Loucy (cell line): ENCODE measurements around the gene RRAGB.
"Not testable (repeated sequence)": the region's sequence is repeated elsewhere in the genome, so short reads cannot be mapped to it uniquely, and the experiment has no call there.

Experiments
- H2AFZ ChIP-seq: fragments of 200-600 bp; sonication (generic); 2 replicates; pipeline ENCODE4 v1.6.0; 2016; ENCODE audit warnings: antibody characterized with exemption, mild to moderate bottlenecking, low read length, moderate library complexity
- H3F3A ChIP-seq: fragments of 200-600 bp; 2 replicates; pipeline ENCODE4 v1.6.0; 2016; ENCODE audit warnings: antibody characterized with exemption, low read depth, mild to moderate bottlenecking
- H3K27me3 ChIP-seq: fragments of 200-600 bp; sonication (generic); 2 replicates; pipeline ENCODE4 v1.6.1; 2014; ENCODE audit warnings: low read length, mild to moderate bottlenecking; ENCODE audit not compliant: insufficient read depth, poor library complexity, severe bottlenecking
- H3K36me3 ChIP-seq: fragments of 200-600 bp; sonication (generic); 2 replicates; pipeline ENCODE4 v1.6.1; 2016; ENCODE audit warnings: low read length; ENCODE audit not compliant: insufficient read depth
- H3K4me1 ChIP-seq: fragments of 200-600 bp; sonication (generic); 2 replicates; pipeline ENCODE4 v1.5.1; 2014; ENCODE audit warnings: low read length, mild to moderate bottlenecking; ENCODE audit not compliant: insufficient read depth, poor library complexity, severe bottlenecking
- H3K4me2 ChIP-seq: fragments of 200-600 bp; sonication (generic); 2 replicates; pipeline ENCODE4 v1.6.0; 2014; ENCODE audit warnings: antibody characterized with exemption, low read length, low read depth, mild to moderate bottlenecking; ENCODE audit not compliant: poor library complexity, severe bottlenecking
- H3K4me3 ChIP-seq: fragments of 200-600 bp; sonication (generic); 2 replicates; pipeline ENCODE4 v1.5.1; 2014; ENCODE audit warnings: low read length, mild to moderate bottlenecking, mixed read lengths; ENCODE audit not compliant: poor library complexity, severe bottlenecking
- H3K79me2 ChIP-seq: fragments of 200-600 bp; sonication (generic); 2 replicates; pipeline ENCODE4 v1.6.1; 2014; ENCODE audit warnings: low read length; ENCODE audit not compliant: insufficient read depth
- H3K9ac ChIP-seq: fragments of 200-600 bp; sonication (generic); 2 replicates; pipeline ENCODE4 v1.6.0; 2014; ENCODE audit warnings: mild to moderate bottlenecking, low read depth, low read length, moderate library complexity; ENCODE audit not compliant: poor library complexity, severe bottlenecking
- H3K9me2 ChIP-seq: fragments of 200-600 bp; sonication (generic); replicated peaks from 2 replicates; pipeline ENCODE4 v1.6.1; 2016; ENCODE audit warnings: low read depth, low read length, mixed read lengths
- H3K9me3 ChIP-seq: fragments of 200-600 bp; sonication (generic); 2 replicates; pipeline ENCODE4 v1.6.1; 2014; ENCODE audit warnings: mild to moderate bottlenecking, antibody characterized with exemption, low read length, low read depth; ENCODE audit not compliant: insufficient read depth
- H4K20me1 ChIP-seq: fragments of 200-600 bp; sonication (generic); 2 replicates; pipeline ENCODE4 v1.6.0; 2014; ENCODE audit warnings: antibody characterized with exemption, low read length, mild to moderate bottlenecking; ENCODE audit not compliant: insufficient read depth, poor library complexity, severe bottlenecking
- EZH2phosphoT487 ChIP-seq: fragments of 200-600 bp; IDR thresholded peaks from 2 replicates; pipeline ENCODE4 v1.6.1; 2018; ENCODE audit warnings: antibody characterized with exemption, mild to moderate bottlenecking, moderate library complexity, borderline replicate concordance
- TF ChIP-seq, protein P1 (sequence below): fragments of 200-600 bp; sonication (generic); conservative IDR thresholded peaks from 2 replicates; pipeline ENCODE4 v1.5.1; 2014; ENCODE audit warnings: mild to moderate bottlenecking, antibody characterized with exemption, low read length

The RRAGB gene

DNA sequence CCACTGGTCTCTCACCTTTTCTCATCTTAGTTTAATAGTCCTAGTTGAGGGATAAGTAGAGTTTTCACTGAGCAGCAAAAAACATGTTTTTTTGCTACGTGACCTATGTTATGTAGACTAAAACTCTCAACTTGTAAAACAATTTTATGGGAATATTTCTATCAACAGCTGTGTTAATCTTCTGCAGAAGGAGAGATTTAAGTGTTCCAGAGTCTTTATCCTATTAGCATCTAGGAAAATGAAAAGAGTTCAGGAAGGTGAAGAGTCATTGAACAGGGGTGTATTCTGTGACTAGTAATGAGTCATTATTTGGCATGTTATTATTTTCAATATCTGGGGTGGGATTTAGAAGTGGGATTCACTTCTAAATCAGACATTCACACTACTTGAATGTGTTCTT is 41.9 kb downstream of the RRAGB start:
- Histone ChIP-seq H3K9ac (no peak overlapping the region), H3K79me2 (no peaks in the 10 kb centered on the region), H3K27me3 (no peaks in the 10 kb centered on the region), H3K4me3 (no peak overlapping the region), H3K36me3 (peaks cover 14% of the 10 kb centered on the region; the same call in 1 of the 2 replicates), H4K20me1 (no peaks in the 10 kb centered on the region), H3K4me2 (no peak overlapping the region), H2AFZ (no peak overlapping the region), H3F3A (no peaks in the 10 kb centered on the region), H3K9me2 (no peaks in the 10 kb centered on the region), H3K9me3 (no peaks in the 10 kb centered on the region), H3K4me1 (no peaks in the 10 kb centered on the region)
- TF ChIP-seq, protein P1, sequence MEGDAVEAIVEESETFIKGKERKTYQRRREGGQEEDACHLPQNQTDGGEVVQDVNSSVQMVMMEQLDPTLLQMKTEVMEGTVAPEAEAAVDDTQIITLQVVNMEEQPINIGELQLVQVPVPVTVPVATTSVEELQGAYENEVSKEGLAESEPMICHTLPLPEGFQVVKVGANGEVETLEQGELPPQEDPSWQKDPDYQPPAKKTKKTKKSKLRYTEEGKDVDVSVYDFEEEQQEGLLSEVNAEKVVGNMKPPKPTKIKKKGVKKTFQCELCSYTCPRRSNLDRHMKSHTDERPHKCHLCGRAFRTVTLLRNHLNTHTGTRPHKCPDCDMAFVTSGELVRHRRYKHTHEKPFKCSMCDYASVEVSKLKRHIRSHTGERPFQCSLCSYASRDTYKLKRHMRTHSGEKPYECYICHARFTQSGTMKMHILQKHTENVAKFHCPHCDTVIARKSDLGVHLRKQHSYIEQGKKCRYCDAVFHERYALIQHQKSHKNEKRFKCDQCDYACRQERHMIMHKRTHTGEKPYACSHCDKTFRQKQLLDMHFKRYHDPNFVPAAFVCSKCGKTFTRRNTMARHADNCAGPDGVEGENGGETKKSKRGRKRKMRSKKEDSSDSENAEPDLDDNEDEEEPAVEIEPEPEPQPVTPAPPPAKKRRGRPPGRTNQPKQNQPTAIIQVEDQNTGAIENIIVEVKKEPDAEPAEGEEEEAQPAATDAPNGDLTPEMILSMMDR = no peak
- no peak for TF ChIP-seq EZH2phosphoT487

DNA sequence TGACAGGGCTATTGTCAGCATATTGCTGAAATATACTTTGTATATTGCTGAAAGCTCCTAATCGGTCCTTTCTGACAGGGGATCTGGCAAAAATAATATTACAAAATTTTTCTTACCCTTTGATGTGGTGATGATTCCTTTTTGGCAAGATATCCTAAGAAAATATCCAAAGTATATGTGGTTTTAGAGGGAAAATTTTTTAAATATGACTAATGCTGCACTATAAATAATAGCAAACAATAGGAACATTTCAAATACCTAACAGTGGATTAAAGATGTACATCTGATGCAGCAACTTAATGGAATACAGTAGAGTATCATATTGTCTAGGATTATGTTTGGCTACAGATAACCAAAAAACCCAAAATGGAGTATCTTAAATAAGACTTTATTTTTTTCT is 49.6 kb downstream of the RRAGB start:
- Histone ChIP-seq H3K36me3 (no peaks in the 10 kb centered on the region), H4K20me1 (no peaks in the 10 kb centered on the region), H3K9me2 (no peaks in the 10 kb centered on the region), H2AFZ (no peak overlapping the region), H3K79me2 (no peaks in the 10 kb centered on the region), H3K4me2 (no peak overlapping the region), H3K9me3 (no peaks in the 10 kb centered on the region), H3F3A (no peaks in the 10 kb centered on the region), H3K4me1 (no peaks in the 10 kb centered on the region), H3K27me3 (no peaks in the 10 kb centered on the region), H3K9ac (no peak overlapping the region), H3K4me3 (no peak overlapping the region)
- TF ChIP-seq, protein P1 = no peak
- TF ChIP-seq EZH2phosphoT487 = no peak

DNA sequence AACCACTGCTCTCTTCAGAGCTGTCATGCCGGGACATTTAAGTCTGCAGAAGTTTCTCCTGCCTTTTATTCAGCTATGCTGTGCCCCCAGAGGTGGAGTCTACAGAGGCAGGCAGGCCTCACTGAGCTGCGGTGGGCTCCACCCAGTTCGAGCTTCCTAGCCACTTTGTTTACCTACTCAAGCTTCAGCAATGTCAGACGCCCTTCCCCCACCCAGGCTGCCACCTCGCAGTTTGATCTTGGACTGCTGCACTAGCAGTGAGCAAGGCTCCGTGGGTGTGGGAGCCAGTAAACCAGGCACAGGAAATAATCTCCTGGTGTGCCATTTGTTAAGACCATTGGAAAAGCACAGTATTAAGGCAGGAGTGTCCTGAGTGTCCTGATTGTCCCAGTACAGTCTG is 56.9 kb downstream of the RRAGB start:
- H2AFZ ChIP-seq, H3K9ac ChIP-seq, H3K9me3 ChIP-seq, H3F3A ChIP-seq, H3K4me1 ChIP-seq, H3K27me3 ChIP-seq, H3K4me2 ChIP-seq, H3K36me3 ChIP-seq, H4K20me1 ChIP-seq, H3K4me3 ChIP-seq, H3K9me2 ChIP-seq, H3K79me2 ChIP-seq: not testable (repeated sequence)

DNA sequence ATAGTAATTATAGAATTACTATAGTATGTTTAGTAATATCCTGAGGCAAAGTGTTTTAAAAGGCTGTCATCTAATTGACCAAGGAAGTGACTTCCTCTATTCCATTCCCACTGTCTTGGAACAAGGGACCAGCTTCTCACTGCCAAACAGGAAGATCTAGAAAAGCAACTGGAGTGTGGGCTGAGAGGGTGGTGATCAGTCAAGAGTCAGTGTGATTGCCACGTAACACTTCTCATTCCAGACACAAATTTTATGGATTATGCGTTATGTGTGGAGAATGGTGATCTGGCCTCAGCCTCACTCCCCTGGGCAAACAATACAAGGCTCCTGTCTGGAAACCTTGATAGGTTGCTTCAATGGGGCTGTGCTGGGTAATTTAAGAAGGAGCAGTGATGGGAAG is 60.0 kb downstream of the RRAGB start:
- H3K4me3 ChIP-seq = no peak overlapping the region
- no peaks in the 10 kb centered on the region for H4K20me1 ChIP-seq
- no peak for TF ChIP-seq EZH2phosphoT487
- TF ChIP-seq, protein P1 = no peak
- H3K9me3 ChIP-seq = no peaks in the 10 kb centered on the region
- H3K36me3 ChIP-seq = no peaks in the 10 kb centered on the region
- no peak overlapping the region for H2AFZ ChIP-seq
- no peak overlapping the region for H3K9ac ChIP-seq
- H3F3A ChIP-seq = no peaks in the 10 kb centered on the region
- H3K4me1 ChIP-seq = no peaks in the 10 kb centered on the region
- no peaks in the 10 kb centered on the region for H3K79me2 ChIP-seq
- no peak overlapping the region for H3K4me2 ChIP-seq
- no peaks in the 10 kb centered on the region for H3K9me2 ChIP-seq
- H3K27me3 ChIP-seq = no peaks in the 10 kb centered on the region
